Astrocyte (in vitro differentiated cells and primary cell): ENCODE measurements around the gene DPM1. TPM values are rescaled to one million over a fixed set of nuclear protein-coding genes. Genes with fewer than 3 reads are reported as not detected.

Experiments used
- DNase-seq: peaks from one replicate; pipeline ENCODE4 v3.0.0-alpha.2; 2010; ENCODE audit warnings: low read depth
- FAIRE-seq: peaks from 2 replicates; lab custom pipeline; 2011; peaks lifted over from hg19 to GRCh38; lab: Jason Lieb, UNC
- H2AFZ ChIP-seq: 2 replicates; pipeline ENCODE4 v1.6.0; 2012; ENCODE audit warnings: low read depth, low read length, inconsistent platforms
- H3K27ac ChIP-seq: 2 replicates; pipeline ENCODE4 v1.5.1; 2011; ENCODE audit warnings: low read depth, low read length, inconsistent platforms
- H3K27me3 ChIP-seq: 2 replicates; pipeline ENCODE4 v1.6.0; 2011; ENCODE audit warnings: low read length, inconsistent platforms; ENCODE audit not compliant: insufficient read depth
- H3K36me3 ChIP-seq: 2 replicates; pipeline ENCODE4 v1.5.1; 2011; ENCODE audit warnings: low read length, inconsistent platforms; ENCODE audit not compliant: insufficient read depth
- H3K4me1 ChIP-seq: 2 replicates; pipeline ENCODE4 v1.5.1; 2011; ENCODE audit warnings: low read length, inconsistent platforms; ENCODE audit not compliant: insufficient read depth
- H3K4me2 ChIP-seq: 2 replicates; pipeline ENCODE4 v1.6.0; 2012; ENCODE audit warnings: low read length, inconsistent platforms
- H3K4me3 ChIP-seq: 2 replicates; pipeline ENCODE4 v1.5.1; 2011; ENCODE audit warnings: low read depth, mild to moderate bottlenecking, low read length, inconsistent platforms; ENCODE audit not compliant: insufficient read depth
- H3K79me2 ChIP-seq: 2 replicates; pipeline ENCODE4 v1.6.0; 2012; ENCODE audit warnings: mild to moderate bottlenecking, low read length, inconsistent platforms; ENCODE audit not compliant: insufficient read depth
- H3K9ac ChIP-seq: 2 replicates; pipeline ENCODE4 v1.6.0; 2012; ENCODE audit warnings: mild to moderate bottlenecking, low read length, inconsistent platforms
- H3K9me3 ChIP-seq: 2 replicates; pipeline ENCODE4 v1.5.1; 2012; ENCODE audit warnings: low read depth, mild to moderate bottlenecking, low read length, inconsistent platforms; ENCODE audit not compliant: insufficient read depth
- H4K20me1 ChIP-seq: 2 replicates; pipeline ENCODE4 v1.6.0; 2012; ENCODE audit warnings: low read length, inconsistent platforms; ENCODE audit not compliant: insufficient read depth
- H3K27ac Mint-ChIP-seq: one replicate; pipeline ENCODE4 v1.8.0; 2021; ENCODE audit warnings: mild to moderate bottlenecking, mixed read lengths; ENCODE audit not compliant: unreplicated experiment
- H3K27me3 Mint-ChIP-seq: one replicate; pipeline ENCODE4 v1.8.0; 2021; ENCODE audit warnings: low read depth, mixed read lengths; ENCODE audit not compliant: unreplicated experiment
- H3K36me3 Mint-ChIP-seq: one replicate; pipeline ENCODE4 v1.8.0; 2021; ENCODE audit warnings: low read depth, mixed read lengths; ENCODE audit not compliant: unreplicated experiment
- H3K4me1 Mint-ChIP-seq: one replicate; pipeline ENCODE4 v1.8.0; 2021; ENCODE audit warnings: low read depth, mixed read lengths; ENCODE audit not compliant: unreplicated experiment
- H3K4me3 Mint-ChIP-seq: one replicate; pipeline ENCODE4 v1.8.0; 2021; ENCODE audit warnings: mild to moderate bottlenecking, moderate library complexity, mixed read lengths; ENCODE audit not compliant: unreplicated experiment
- H3K9me3 Mint-ChIP-seq: one replicate; pipeline ENCODE4 v1.8.0; 2021; ENCODE audit warnings: mild to moderate bottlenecking, mixed read lengths; ENCODE audit not compliant: unreplicated experiment
- EZH2 ChIP-seq: IDR thresholded peaks from 2 replicates; pipeline ENCODE4 v1.6.1; 2012; ENCODE audit warnings: mild to moderate bottlenecking, low read length, inconsistent platforms; ENCODE audit not compliant: insufficient read depth
- total RNA-seq: library from RNA; stranded (reverse); gene quantifications from 2 replicates; pipeline ENCODE4 v1.2.1, GENCODE V29; 2021
- TF ChIP-seq, protein P1 (sequence below): IDR thresholded peaks from 2 replicates; pipeline ENCODE4 v1.5.1; 2011; ENCODE audit warnings: low read depth, mild to moderate bottlenecking, inconsistent platforms, low read length, moderate library complexity; ENCODE audit not compliant: insufficient read depth

The DPM1 gene
- total RNA-seq, 1 donor from 2014 or later = 63.4 TPM

- H3K36me3 Mint-ChIP-seq = peaks cover 45% of the 10 kb centered on the region
- no peak overlapping the region for H3K4me3 Mint-ChIP-seq
- no peak overlapping the region for H3K9ac ChIP-seq
- peaks cover 14% of the 10 kb centered on the region for H3K4me1 Mint-ChIP-seq
- H3K27me3 Mint-ChIP-seq = no peaks in the 10 kb centered on the region
- no peak overlapping the region for H3K27ac Mint-ChIP-seq
- H2AFZ ChIP-seq = no peak overlapping the region
- peaks cover 77% of the 10 kb centered on the region for H3K36me3 ChIP-seq
- H3K79me2 ChIP-seq = peaks cover 86% of the 10 kb centered on the region
- no peak overlapping the region for H3K27ac ChIP-seq
- H3K27me3 ChIP-seq = no peaks in the 10 kb centered on the region
- no peaks in the 10 kb centered on the region for H3K9me3 ChIP-seq
- H3K4me1 ChIP-seq = no peaks in the 10 kb centered on the region
- FAIRE-seq (no peak), DNase-seq (no peak)
- no peaks in the 10 kb centered on the region for H3K9me3 Mint-ChIP-seq
- H4K20me1 ChIP-seq = peaks cover 95% of the 10 kb centered on the region
- no peak overlapping the region for H3K4me3 ChIP-seq
- H3K4me2 ChIP-seq = no peak overlapping the region
- TF ChIP-seq EZH2 = no peak
- TF ChIP-seq, protein P1, sequence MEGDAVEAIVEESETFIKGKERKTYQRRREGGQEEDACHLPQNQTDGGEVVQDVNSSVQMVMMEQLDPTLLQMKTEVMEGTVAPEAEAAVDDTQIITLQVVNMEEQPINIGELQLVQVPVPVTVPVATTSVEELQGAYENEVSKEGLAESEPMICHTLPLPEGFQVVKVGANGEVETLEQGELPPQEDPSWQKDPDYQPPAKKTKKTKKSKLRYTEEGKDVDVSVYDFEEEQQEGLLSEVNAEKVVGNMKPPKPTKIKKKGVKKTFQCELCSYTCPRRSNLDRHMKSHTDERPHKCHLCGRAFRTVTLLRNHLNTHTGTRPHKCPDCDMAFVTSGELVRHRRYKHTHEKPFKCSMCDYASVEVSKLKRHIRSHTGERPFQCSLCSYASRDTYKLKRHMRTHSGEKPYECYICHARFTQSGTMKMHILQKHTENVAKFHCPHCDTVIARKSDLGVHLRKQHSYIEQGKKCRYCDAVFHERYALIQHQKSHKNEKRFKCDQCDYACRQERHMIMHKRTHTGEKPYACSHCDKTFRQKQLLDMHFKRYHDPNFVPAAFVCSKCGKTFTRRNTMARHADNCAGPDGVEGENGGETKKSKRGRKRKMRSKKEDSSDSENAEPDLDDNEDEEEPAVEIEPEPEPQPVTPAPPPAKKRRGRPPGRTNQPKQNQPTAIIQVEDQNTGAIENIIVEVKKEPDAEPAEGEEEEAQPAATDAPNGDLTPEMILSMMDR = no peak
These were observed 64.7 kb downstream of the DPM1 start for GRCh38 chr20:50893620-50894019.

- Histone ChIP-seq H3K4me3 (no peak overlapping the region), H4K20me1 (peaks cover 94% of the 10 kb centered on the region)
These were observed 65.9 kb downstream of the DPM1 start for GRCh38 chr20:50892394-50892793.

DNA sequence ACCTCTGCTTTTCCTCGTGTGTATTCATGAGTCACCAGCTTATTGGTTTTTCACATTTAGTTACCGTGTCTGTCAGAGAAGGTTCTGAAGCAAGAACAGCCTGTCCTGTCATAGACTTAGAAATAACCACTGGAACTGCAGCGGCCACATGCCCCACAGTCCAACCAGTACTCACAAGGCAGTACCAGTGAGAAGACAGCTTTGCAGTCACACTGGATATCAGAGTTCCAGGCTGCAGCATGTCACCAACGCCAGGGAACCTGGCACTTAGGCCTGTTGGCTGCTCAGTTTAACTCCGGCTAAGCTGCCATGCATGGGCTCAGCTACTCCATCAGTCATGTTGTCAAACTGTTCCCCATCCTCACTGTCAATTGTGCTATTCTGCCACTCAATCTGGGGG is 67.2 kb downstream of the DPM1 start:
- DNase-seq (no peak), FAIRE-seq (no peak)
- Histone ChIP-seq H3K4me3 (no peak overlapping the region), H3K79me2 (peaks cover 64% of the 10 kb centered on the region), H3K4me2 (no peak overlapping the region), H3K27me3 (no peaks in the 10 kb centered on the region), H2AFZ (no peak overlapping the region), H3K27ac (no peak overlapping the region), H4K20me1 (peaks cover 89% of the 10 kb centered on the region), H3K9me3 (no peaks in the 10 kb centered on the region), H3K9ac (no peak overlapping the region), H3K4me1 (no peaks in the 10 kb centered on the region), H3K36me3 (peaks cover 70% of the 10 kb centered on the region)
- Mint-ChIP-seq H3K27me3 (no peaks in the 10 kb centered on the region), H3K27ac (no peak overlapping the region), H3K9me3 (no peaks in the 10 kb centered on the region), H3K4me3 (peak overlapping the region; percentile 16), H3K4me1 (peaks cover 11% of the 10 kb centered on the region), H3K36me3 (peaks cover 28% of the 10 kb centered on the region)
- TF ChIP-seq, protein P1 = no peak
- TF ChIP-seq EZH2 = no peak

More at GRCh38 chr20:50892394-50892793, 65.9 kb downstream of the DPM1 start:
- H3K4me3 Mint-ChIP-seq = no peak overlapping the region
- no peaks in the 10 kb centered on the region for H3K4me1 ChIP-seq
- TF ChIP-seq, protein P1 = no peak
- no peak for TF ChIP-seq EZH2
- no peak for DNase-seq
- no peak overlapping the region for H3K27ac Mint-ChIP-seq
- H3K4me2 ChIP-seq = no peak overlapping the region
- no peak for FAIRE-seq
- no peaks in the 10 kb centered on the region for H3K27me3 ChIP-seq
- H3K27me3 Mint-ChIP-seq = no peaks in the 10 kb centered on the region
- peaks cover 34% of the 10 kb centered on the region for H3K36me3 Mint-ChIP-seq
- no peak overlapping the region for H3K9ac ChIP-seq
- no peak overlapping the region for H2AFZ ChIP-seq
- H3K9me3 Mint-ChIP-seq = no peaks in the 10 kb centered on the region
- H3K9me3 ChIP-seq = no peaks in the 10 kb centered on the region
- peaks cover 11% of the 10 kb centered on the region for H3K4me1 Mint-ChIP-seq
- no peak overlapping the region for H3K27ac ChIP-seq
- H3K79me2 ChIP-seq = peaks cover 73% of the 10 kb centered on the region
- peaks cover 74% of the 10 kb centered on the region for H3K36me3 ChIP-seq
